HG03342 (cell line): Measurements from ENCODE around the gene LMTK3.
"Not testable (repeated sequence)": the region's sequence is repeated elsewhere in the genome, so short reads cannot be mapped to it uniquely, and the experiment has no call there.

Experiments
- ATAC-seq: cut with Tn5 transposase; IDR thresholded peaks from one replicate; pipeline ENCODE4 v1.9.1; 2021; ENCODE audit warnings: mild to moderate bottlenecking, moderate library complexity; ENCODE audit not compliant: unreplicated experiment

LMTK3 gene

DNA sequence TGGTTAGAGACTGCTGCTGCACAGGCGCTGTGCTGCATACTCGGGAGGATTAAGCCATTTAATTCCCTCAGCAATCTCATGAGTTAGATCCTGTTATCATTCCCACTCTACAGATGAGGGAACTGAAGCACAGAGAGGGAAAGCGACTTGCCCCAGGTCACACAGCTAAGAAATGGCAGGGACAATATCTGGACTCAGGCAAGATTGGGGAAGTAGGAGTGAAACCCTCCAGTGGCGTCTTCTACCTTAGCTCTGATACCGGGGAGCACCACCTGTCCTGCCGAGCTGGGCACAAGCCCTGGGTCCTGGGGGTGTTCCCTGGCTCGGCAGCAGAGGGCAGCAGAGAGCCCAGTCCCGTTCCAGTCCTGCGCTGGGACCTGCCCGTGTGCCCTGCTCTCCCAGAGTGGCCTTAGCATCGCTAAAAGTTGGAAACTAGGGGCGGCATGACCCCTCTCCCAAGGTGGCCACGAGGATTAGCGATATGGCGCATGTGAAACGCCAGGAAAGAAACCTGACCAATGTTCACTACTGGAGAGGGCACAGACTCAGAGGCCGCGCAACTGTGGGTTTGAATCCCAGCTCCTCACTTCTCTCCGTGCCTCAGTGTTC, 21.9 kb downstream of the LMTK3 start:
- ATAC-seq, result no peak

DNA sequence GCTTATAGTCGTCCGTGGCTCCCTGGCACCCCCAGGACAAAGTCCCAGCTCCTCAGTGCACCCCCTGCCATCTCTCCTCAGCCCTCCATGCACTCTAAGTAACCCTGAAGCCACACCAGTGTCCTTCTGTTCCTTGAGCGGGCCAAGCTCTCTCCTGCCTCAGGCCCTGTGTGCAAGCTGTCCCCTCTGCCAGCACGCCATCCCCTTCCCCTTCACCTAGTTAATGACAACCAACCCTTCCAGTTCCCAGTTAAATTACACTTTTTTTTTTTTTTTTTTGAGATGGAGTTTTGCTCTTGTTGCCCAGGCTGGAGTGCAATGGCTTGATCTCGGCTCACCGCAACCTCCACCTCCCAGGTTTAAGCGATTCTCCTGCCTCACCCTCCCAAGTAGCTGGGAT, 23.2 kb downstream of the LMTK3 start:
- ATAC-seq, result not testable (repeated sequence)

DNA sequence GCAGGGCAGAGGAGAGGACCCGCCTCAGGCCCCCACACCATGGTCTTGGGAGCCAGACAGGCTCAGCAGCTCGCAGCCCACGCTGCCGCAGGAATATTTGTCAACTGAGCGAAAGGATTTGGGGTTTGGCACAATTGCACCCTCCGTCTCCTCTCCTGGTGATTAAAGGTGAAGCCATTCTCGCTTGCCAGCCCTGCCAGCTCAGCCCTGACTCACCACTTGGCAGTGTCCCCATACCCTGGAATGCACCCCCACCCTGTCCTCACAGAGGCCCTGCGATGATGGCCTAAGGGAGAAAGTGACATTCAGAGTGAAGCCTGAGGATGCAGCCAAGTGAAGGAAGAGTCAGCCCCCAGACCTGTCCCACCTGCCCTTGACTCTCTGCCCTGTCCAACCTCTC, 23.7 kb downstream of the LMTK3 start:
- no peak for ATAC-seq

DNA sequence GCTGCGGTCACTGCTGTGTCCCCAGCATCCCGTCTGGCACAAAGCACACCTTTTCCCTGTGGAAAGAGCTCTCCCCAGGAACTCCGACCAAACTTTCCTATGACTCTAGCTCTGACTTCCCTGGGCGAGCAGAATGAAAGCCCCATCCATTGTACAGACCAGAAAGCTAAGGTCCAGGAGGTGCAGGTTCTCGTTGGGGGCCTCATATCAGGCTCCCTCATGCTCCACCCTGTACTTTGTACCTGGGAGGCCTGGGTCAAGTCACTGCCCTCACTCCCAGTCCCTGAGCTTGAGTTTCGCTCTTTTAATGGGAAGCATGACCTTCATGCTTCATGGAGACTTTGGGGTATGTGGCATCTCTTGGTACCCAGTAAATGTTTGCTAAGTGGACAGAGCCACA, 24.1 kb downstream of the LMTK3 start:
- no peak for ATAC-seq

DNA sequence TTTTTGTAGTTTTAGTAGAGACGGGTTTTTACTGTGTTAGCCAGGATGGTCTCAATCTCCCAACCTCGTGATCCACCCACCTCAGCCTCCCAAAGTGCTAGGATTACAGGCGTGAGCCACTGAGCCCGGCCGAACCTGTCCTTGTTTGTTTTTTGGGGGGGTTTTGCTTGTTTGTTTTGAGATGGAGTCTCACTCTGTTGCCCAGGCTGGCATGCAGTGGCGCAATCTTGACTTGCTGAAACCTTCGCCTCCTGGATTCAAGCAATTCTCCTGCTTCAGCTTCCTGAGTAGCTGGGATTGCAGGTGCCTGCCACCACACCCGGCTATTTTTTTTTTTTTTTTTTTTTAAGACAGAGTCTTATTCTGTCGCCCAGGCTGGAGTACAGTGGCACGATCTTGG, 24.9 kb downstream of the LMTK3 start:
- not testable (repeated sequence) for ATAC-seq

DNA sequence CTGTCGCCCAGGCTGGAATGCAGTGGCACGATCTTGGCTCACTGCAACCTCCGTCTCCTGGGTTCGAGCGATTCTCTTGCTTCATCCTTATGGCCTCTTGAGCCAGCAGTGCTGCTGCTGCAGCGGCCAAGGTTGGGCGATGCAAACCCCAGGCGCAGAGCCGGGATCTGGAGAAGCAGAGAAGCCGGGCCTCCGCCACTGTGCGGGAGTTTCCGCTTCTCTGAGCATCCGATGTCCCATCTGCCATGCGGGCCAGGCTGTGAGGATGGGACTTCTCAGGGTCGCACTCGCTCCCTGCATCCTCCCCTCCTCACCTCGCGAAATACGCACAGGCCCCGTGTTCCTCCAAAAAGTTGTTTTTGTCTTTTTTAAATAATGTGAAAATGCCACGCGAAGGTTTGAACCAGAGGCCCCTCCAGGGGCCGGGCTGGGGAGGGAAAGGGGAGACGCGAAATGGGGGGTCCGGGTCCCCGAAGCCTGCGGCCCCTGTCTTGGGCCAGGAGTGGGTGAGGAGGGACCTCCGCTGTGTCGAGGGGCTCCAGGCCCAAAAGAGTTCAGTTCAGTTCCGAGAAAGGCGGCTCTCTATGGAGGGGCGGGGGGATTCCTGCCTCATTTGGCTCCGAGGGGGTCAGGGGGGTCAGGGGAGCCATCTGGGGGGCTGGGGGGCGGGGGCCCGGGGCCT, 26.6 kb downstream of the LMTK3 start:
- ATAC-seq, result no peak

DNA sequence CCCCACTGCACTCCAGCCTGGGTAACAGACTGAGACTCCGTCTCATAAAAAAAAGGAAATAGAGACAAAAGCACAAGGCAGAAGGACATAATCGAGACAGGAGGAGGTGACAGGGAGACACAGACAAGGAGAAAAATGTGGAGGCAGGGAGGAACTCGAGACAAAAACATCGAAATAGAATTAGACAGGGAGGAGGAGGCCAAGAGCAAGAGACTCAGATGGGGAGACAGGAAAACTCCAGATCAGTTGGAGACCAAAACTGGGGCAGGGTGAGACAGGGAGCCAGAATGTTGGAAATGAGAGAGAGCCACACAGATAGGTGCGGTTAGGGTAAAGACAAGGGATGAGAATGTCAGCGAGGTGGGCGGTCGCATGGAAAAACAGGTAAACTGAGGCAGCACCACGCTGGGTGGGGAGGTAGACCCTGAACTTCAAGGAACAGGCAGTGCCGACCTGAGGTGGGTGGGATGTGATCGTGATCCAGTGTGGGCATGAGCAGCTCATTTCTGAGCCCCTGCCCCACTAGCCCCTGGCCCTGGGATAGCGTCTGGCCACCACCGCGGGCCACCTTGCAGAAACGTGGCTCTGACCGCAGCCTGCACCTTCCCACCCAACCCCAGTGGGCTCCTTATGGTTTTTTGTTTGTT, 27.3 kb downstream of the LMTK3 start:
- no peak for ATAC-seq

DNA sequence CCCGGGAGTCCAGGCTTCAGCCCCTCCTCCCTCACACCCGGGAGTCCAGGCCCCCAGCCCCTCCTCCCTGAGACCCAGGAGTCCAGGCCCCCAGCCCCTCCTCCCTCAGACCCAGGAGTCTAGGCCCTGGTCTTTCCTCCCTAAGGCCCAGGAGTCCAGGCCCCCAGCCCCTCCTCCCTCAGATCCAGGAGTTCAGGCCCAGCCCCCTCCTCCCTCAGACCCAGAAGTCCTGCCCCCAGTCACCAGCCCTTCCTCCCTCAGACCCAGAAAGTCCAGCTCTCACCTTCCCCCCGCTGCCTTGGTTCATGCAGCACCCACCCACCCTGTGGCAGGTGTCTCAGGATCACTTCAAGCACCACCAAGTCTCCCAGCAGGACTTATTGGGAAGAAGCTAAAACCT, 28.3 kb downstream of the LMTK3 start:
- no peak for ATAC-seq

DNA sequence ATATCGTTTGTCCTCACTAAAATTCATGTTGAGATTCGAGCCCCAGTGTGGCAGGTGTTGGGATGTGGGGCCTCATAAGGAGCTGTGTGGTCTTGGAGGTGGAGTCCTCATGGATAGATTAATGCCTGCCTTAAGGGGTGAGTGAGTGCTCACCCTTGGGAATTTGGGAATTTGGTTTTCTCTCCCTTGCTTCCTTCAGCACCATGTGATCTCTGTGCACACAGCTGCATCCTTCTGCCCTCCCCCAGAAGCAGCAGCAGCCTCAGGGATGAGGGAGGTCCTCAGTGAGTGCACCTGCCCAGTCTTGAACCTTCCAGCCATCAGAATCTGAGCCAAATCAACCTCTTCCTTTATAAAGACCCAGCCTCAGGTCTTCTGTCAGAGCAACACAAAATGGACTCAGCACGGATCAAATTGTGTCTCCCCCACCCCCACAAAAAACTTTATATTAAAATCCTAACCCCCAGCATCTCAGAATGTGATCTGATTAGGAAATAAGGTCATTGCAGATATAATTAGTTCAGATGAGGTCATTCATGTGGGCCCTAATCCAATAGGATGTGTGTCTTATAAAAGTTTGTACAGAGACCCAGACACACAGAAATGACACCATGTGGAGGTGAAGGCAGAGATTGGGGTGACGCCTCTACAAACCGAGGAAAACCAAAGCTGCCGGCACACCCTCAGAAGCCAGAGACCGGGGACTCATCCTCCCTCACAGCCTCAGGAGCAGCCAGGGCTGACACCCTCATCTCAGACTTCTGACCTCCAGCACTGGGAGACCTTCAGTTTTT, 29.6 kb downstream of the LMTK3 start:
- no peak for ATAC-seq

DNA sequence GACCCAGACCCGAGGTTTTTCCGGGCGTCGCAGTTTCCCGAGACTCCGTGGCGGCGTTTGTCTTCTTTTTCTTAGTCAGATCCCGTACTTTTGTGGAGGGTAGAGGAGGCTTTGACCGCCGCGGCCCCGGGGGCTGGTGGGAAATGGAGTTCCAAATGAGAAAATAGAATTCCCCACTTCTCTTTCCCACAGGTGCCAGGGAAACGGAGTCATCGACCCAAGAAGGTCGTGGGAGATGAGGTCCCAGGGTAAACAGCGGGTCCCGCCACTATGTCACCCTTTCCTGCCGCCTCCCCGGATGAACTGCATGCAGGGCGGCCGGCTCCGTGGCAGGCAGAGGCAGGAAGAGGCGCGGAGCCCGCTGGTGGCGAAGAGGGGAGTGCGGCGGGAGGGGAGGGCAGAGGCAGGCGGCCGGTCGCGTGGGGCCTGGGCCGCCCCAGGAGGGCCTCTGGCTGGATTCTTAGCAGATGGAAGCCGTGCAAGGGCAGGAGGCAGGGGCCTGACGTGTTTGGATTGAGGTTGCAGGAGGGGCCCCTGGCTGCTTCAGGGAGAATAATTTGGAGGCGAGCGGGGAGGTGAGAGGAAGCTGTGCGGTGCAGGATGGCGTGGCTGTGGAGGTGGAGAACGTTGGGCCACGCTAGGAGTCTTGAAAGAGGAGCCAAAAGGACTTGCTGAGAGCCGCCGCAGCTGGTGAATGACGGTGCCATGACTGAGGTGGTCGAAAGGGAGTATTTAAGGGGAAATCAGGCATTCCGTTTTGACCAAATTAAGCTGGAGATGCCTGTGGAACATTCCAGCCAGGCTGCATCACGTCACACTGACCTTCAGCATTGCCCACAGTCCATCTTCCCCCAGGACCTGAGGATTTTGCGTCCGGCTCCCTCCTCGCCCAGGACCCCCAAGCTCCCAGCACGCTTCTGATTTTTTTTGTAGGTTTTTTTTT, 30.8 kb downstream of the LMTK3 start:
- ATAC-seq, result no peak

DNA sequence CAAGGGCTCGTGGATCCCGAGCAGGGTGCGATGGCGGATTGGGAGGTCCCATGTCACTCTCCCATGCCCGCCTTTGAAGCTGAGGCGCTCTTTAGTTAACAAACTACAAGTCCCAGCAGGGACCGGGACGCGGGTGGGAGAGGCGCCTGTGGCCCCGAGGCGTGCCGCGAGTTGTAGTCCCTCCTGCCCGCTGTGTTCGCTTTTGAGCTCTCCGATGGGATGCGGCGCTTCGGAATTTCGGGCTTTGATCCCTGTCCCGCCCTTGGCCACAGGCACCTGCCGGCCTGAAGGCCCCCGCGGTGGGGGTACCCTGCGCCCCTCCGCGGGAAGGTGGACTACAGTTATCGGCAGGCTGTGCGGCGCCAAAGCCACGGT, 31.5 kb downstream of the LMTK3 start:
- no peak for ATAC-seq

DNA sequence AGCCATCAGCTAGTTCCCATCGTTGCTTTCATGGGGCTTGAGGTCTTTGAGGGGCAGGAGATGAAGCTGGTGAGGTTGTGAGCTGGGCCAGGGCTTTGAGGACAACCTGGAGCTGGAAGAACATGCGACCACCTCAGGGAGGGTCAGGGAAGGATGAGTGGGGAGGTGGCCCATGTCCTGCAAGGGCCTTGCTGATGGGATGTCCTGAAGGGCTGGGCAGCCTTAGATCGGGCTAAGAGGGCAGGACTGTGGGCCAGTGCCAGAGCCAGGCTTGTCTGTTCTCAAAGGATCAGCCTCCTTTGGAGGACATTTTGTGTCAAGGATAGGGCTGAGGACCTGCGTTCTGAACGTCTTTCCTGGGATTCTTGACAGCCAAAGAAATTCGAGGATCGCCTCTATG, 31.9 kb downstream of the LMTK3 start:
- no peak for ATAC-seq

DNA sequence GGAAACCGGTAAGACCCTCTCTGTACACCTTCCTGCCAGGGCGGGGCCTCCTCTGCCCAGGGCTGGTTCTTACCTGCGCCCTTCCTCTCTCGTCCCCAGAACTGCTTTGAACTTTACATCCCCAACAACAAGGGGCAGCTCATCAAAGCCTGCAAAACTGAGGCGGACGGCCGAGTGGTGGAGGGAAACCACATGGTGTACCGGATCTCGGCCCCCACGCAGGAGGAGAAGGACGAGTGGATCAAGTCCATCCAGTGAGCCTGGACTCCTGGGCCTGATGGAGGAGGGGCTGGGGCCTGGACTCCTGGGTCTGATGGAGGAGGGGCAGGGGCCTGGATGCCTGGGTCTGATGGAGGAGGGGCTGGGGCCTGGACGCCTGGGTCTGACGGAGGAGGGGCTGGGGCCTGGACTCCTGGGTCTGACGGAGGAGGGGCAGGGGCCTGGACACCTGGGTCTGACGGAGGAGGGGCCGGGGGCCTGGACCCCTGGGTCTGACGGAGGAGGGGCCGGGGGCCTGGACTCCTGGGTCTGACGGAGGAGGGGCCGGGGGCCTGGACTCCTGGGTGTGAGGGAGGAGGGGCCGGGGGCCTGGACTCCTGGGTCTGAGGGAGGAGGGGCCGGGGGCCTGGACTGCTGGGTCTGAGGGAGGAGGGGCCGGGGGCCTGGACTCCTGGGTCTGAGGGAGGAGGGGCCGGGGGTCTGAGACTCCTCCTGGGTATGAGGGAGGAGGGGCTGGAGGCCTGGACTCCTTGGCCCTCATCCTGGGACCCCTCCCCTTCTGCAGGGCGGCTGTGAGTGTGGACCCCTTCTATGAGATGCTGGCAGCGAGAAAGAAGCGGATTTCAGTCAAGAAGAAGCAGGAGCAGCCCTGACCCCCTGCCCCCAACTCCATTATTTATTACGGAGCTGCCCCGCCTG, 33.0 kb downstream of the LMTK3 start:
- ATAC-seq, result no peak

DNA sequence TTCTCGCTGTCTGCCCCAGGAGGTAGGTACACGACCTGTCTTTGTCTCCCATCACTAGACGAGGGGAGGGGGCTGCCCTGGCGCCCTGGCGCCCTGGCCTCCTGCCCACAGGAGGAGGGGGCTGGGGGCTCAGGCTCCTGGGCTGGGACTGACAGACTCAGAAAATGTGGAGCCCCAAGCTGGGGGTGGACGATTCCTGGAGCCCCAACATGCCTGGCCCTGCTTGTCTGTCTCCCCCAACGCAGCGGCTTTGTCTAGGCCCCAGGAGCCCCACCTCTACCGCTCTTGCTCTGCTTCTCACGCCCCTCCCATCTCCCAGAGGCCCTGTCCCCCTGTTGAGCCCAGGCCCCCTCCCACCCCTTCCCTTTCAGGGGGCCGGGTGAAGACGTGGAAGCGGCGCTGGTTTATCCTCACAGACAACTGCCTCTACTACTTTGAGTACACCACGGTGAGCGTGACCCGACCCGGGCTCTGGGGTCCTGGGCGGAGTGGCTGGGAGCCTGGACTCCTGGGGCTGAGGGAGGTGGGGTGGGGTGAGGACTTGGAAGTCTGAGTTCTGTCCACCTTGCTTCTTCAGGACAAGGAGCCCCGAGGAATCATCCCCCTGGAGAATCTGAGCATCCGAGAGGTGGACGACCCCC, 33.8 kb downstream of the LMTK3 start:
- no peak for ATAC-seq

DNA sequence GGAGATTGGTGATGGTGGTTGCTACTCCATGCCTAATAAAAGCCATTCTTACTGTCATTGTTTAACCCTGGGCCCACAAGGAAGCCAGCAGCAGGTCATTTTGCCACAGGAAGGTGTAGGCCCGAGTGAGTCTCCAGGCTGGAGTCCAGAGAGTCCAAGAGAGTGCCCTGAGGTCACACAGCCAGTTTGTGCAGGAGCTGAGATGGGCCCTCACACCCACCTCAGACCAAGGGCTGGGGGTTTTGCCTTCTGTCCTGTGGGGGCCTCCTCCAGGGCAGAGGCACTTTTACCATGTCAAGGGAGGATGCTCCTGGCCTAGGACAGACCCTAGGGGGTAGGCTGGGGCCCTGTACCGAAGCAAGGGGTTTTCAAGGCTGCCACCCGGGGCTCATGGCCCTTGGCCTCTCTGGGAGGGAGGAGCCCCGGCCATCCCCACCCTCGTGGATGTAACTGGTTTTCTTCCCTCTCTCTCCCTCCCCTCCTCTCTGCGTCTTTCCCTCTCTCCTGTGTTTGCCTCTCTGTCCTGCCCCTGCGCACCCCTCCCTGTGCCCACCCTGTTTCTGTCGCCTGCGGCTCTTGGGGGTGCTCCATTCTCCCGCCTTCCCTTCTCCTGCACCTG, 34.5 kb downstream of the LMTK3 start:
- no peak for ATAC-seq

DNA sequence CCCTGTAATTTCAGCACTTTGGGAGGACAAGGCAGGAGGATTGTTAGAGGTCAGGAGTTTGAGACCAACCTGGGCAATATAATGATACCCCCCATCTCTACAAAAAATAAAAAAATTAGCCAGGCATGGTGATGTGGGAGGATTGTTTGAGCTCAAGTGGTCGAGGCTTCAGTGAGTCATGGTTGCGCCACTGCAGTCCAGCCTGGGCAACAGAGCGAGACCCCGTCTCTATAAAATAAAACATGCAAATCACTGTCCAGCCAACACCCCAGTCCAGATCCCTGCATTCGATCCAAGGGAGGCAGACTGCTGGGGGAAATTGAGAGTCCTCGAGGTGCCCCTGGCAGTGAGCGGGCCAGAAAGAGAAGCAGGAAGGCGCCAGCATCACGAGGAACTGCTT, 35.5 kb downstream of the LMTK3 start:
- no peak for ATAC-seq

DNA sequence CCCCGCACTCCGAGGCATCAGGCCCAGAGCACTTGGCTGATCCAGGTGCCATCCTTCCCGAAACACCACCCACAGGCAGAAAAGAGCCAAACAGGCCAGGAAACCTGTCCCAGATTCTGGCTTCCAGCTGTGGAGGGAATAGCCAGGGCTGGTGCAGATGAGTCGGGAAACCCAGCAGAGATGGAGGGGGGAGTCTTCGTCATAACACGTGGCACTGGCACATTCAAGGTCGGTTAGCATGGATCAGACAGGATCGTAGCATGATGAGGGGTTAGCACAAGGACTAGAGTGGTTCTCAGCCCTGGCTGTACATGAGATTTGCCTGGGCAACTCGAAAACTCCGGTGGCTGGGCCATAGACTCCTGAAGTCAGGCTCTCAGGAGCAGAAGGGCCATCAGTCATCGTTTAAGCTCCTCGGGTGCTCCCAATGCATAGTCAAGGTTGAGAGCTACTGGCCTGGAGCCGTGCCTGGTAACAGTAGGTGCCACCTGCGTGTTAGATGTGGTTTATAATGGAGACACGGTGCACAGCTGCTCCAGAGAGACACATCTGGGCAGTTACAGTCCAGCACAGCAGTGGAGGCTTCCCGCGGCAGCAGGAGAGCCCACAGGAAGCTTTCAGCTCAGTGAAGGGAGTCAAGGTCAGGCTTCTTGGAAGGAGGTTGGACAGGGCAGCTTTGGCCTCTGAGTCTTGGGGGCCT, 36.1 kb downstream of the LMTK3 start:
- no peak for ATAC-seq

DNA sequence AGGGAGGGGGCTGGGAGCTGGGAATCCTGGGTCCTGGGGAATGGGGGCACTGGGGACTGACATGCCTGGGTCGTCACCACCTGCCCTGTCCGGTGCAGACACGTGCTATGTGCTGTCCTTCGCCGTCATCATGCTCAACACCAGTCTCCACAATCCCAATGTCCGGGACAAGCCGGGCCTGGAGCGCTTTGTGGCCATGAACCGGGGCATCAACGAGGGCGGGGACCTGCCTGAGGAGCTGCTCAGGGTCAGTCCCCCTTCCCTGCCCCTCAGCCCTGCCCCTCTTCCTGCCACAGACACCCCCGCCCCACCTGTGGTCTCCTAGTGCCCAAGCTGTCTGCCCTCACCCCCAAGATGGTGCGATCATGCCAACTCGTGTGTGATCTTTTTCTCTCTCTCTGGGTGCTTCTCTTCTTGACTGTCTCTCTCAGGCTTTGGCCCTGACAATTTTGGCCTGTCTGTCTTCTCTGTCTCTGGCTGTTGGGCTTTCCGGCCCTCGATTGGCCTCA, 37.5 kb downstream of the LMTK3 start:
- no peak for ATAC-seq
